Breast epithelium (tissue), 4 donors: ENCODE results near the gene SP1. TPM values are rescaled to one million over a fixed set of nuclear protein-coding genes. Genes with fewer than 3 reads are reported as not detected.
"Not testable (repeated sequence)": the region's sequence is repeated elsewhere in the genome, so short reads cannot be mapped to it uniquely, and the experiment has no call there.

Source experiments
- DNase-seq, 2 donors: peaks; one replicate each; pipeline ENCODE4 v3.0.0-alpha.2; 2019; ENCODE audit warnings: low spot score in 2 of 2
- H3K27ac ChIP-seq, 2 donors: fragments of 200-600 bp; sonication (generic) in 1 of 2; one replicate each; pipeline ENCODE4 v1.5.1; 2016 to 2019; ENCODE audit warnings: mild to moderate bottlenecking in 1 of 2
- H3K27me3 ChIP-seq, 2 donors: fragments of 200-600 bp; sonication (generic) in 1 of 2; one replicate each; pipeline versions ENCODE4 v1.5.1 to v1.6.0; 2017 to 2019; ENCODE audit warnings: control low read depth in 1 of 2, mild to moderate bottlenecking in 1 of 2
- H3K36me3 ChIP-seq: fragments of 200-600 bp; one replicate; pipeline ENCODE4 v1.5.1; 2019
- H3K4me1 ChIP-seq, 2 donors: fragments of 200-600 bp; sonication (generic); one replicate each; pipeline ENCODE4 v1.5.1; 2016 to 2019; ENCODE audit warnings: control low read depth in 1 of 2
- H3K4me3 ChIP-seq, 3 donors: fragments of 200-600 bp; sonication (generic); 1 replicate in 2 of 3; 2 replicates in 1 of 3; pipeline ENCODE4 v1.5.1; 2016 to 2019; ENCODE audit warnings: mild to moderate bottlenecking in 3 of 3, moderate library complexity in 2 of 3
- H3K9me3 ChIP-seq, 2 donors: fragments of 200-600 bp; sonication (generic) in 1 of 2; one replicate each; pipeline ENCODE4 v1.5.1; 2016 to 2019; ENCODE audit warnings: control low read depth in 1 of 2
- CTCF ChIP-seq, 3 donors: fragments of 450-650 bp; IDR thresholded peaks; one replicate each; pipeline ENCODE4 v1.5.1; 2016 to 2017; ENCODE audit warnings: antibody characterized with exemption in 3 of 3, mild to moderate bottlenecking in 3 of 3, moderate library complexity in 3 of 3
- POLR2A ChIP-seq: fragments of 450-650 bp; IDR thresholded peaks from one replicate; pipeline ENCODE4 v1.6.1; 2016; ENCODE audit warnings: antibody characterized with exemption, mild to moderate bottlenecking, moderate library complexity
- POLR2AphosphoS5 ChIP-seq, 3 donors: sonication (generic); formaldehyde crosslinking; IDR thresholded peaks; one replicate each; pipeline ENCODE4 v1.6.1; 2017; ENCODE audit warnings: antibody characterized with exemption in 3 of 3
- intact Hi-C: fragments of 100-400 bp; cut with DNase I; formaldehyde crosslinking; loops from one replicate; pipeline ENCODE4 v1.15.1; 2023; ENCODE audit warnings: low total_unique reads
- total RNA-seq, 3 donors: library from RNA; depleted of rRNA; stranded (reverse); fragments of >200 nt; gene quantifications; one replicate each; pipeline ENCODE4 v1.1.0, GENCODE V29; 2016

SP1 gene
- 100 to 1,000 TPM in 1 of 3 donors, 10 to 100 TPM in 2; 84.6 to 111 (median 91.4) TPM for total RNA-seq

DNA sequence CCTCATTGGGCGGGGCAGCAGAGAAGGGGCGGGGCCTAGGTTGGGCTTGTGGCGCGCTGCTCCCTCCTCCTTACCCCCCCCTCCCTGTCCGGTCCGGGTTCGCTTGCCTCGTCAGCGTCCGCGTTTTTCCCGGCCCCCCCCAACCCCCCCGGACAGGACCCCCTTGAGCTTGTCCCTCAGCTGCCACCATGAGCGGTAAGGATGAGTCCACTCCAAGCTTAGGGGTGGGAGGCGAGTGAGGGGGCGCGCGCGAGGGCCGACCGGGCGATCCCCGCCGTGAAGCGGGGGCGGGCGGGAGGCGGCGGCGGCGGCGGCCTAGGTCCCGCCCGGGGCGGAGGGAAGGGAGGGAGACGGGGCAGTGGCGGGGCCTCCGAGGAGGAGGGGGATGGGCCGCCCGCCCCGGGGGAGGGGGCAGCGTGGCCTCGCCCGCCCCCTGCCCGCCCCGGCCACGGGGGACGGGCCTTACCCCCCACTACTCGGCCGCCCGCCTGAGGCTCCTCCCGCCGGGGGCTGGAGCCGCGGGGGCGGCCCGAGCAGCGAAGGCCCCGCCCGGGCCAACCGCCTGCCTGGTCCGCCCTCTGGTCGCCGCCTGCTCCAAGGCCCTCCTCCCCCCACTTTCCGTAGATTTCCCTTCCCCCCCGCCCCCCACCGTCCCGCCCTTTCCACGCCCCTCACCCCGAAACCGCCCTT lies at the start of gene SP1:
SP1 (plus strand) TSS at position 73 of the 690 bp plus-strand sequence; CDS start at position 189, 116 bp downstream.
- no peaks in the 10 kb centered on the region for H3K27me3 ChIP-seq
- intact Hi-C loops, result loop anchor here (10.0 kb wide), 1 partner anchor 1095 kb away; no protein-coding TSS in a partner anchor
- TF ChIP-seq POLR2AphosphoS5 (IDR thresholded peaks at IDR 0.05) (peak in 2 of 3 donors; percentile 3 to 27), CTCF (IDR thresholded peaks at IDR 0.05) (no peak), POLR2A (peak; percentile 28)
- no peaks in the 10 kb centered on the region for H3K36me3 ChIP-seq
- DNase-seq, result peak; percentile 88 to 90
- peak within 1 kb of the TSS; percentile 99 for H3K27ac ChIP-seq
- peak within 1 kb of the TSS; percentile 57 to 75 (median 72) for H3K4me3 ChIP-seq
- H3K9me3 ChIP-seq, result no peaks in the 10 kb centered on the region
- peaks cover 15 to 35% of the 10 kb centered on the region in 2 donors for H3K4me1 ChIP-seq

GRCh38 chr12:53330671-53331070 lies 49.3 kb upstream of the SP1 start:
- no peak for DNase-seq
- Histone ChIP-seq H3K4me1 (no peaks in the 10 kb centered on the region), H3K9me3 (no peaks in the 10 kb centered on the region), H3K27me3 (peaks cover 0 to 8% of the 10 kb centered on the region in 2 donors), H3K36me3 (no peaks in the 10 kb centered on the region), H3K27ac (no peak overlapping the region), H3K4me3 (no peak overlapping the region)
- TF ChIP-seq POLR2AphosphoS5 (IDR thresholded peaks at IDR 0.05) (no peak), CTCF (IDR thresholded peaks at IDR 0.05) (no peak), POLR2A (no peak)
- intact Hi-C loops, result no loop called here

GRCh38 chr12:53332339-53332738 lies 47.6 kb upstream of the SP1 start:
- H3K4me1 ChIP-seq, H3K27ac ChIP-seq, H3K36me3 ChIP-seq, H3K4me3 ChIP-seq, DNase-seq, intact Hi-C loops, H3K9me3 ChIP-seq: not testable (repeated sequence)
- H3K27me3 ChIP-seq, result peaks cover 0 to 14% of the 10 kb centered on the region in 2 donors

- DNase-seq, result no peak
- Histone ChIP-seq H3K36me3 (no peaks in the 10 kb centered on the region), H3K27ac (no peak overlapping the region), H3K4me3 (no peak overlapping the region), H3K4me1 (no peaks in the 10 kb centered on the region), H3K27me3 (peaks cover 0 to 14% of the 10 kb centered on the region in 2 donors), H3K9me3 (no peaks in the 10 kb centered on the region)
- intact Hi-C loops, result no loop called here
- TF ChIP-seq POLR2AphosphoS5 (IDR thresholded peaks at IDR 0.05), result no peak
- TF ChIP-seq CTCF (IDR thresholded peaks at IDR 0.05), result no peak
- TF ChIP-seq POLR2A, result no peak
These were observed 47.2 kb upstream of the SP1 start for GRCh38 chr12:53332744-53333143.

DNA sequence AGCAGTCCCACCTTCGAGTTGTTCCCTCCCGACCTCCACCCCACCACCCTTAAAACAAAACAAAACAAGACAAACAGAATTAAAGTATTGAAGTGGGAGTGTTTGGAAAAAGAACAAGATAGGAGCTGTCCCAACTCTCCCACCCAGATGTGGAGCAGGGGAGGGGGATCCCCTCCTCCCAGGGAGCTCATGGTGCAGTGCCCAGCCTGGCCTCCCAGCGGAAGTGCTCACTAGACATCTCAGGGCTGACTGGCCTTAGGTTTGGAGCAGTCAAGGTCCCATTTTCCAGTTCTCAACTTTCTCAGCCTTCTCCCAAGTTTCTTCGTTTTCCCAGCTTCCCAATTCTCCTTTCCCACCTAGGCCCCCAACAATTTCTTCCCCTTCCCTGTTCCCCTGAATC lies 46.7 kb upstream of the SP1 start:
- peaks cover 0 to 18% of the 10 kb centered on the region in 2 donors for H3K27me3 ChIP-seq
- intact Hi-C loops, result no loop called here
- no peaks in the 10 kb centered on the region for H3K9me3 ChIP-seq

More for the DNA sequence above, 46.7 kb upstream of the SP1 start:
- no peak for DNase-seq
- Histone ChIP-seq H3K4me1 (no peaks in the 10 kb centered on the region), H3K36me3 (no peaks in the 10 kb centered on the region), H3K27ac (no peak overlapping the region), H3K4me3 (no peak overlapping the region)
- TF ChIP-seq POLR2A (no peak), CTCF (IDR thresholded peaks at IDR 0.05) (no peak), POLR2AphosphoS5 (IDR thresholded peaks at IDR 0.05) (no peak)
